ENCODE data around the gene UPK3B.
"Not testable (repeated sequence)": the region's sequence is repeated elsewhere in the genome, so short reads cannot be mapped to it uniquely, and the experiment has no call there.

GRCh38 chr7:76492139-76492538, 18.2 kb upstream of the UPK3B start:
- TF ChIP-seq CTCF (IDR thresholded peaks at IDR 0.05 in 8 of 11, conservative IDR thresholded peaks at IDR 0.05 in 3 of 11); POLR2A (IDR thresholded peaks at IDR 0.05); POLR2AphosphoS5 (IDR thresholded peaks at IDR 0.05): not testable (repeated sequence)

All from spleen (tissue), 7 donors.